Activated CD8-positive, alpha-beta memory T cell treated with anti-CD3 and anti-CD28 coated beads for 4 hours (primary cell): ENCODE results near the gene MTX2.

Experiments
- DNase-seq, 2 donors: peaks; one replicate each; pipeline ENCODE4 v3.0.0-alpha.2; 2020; ENCODE audit warnings: low read depth in 2 of 2

MTX2 gene

GRCh38 chr2:176269319-176270099 is at the start of gene MTX2:
Gene MTX2 (plus strand): TSS chr2:176269442. CDS start chr2:176269630, 188 bp downstream.
- peak; percentile 31 to 37 for DNase-seq

DNA sequence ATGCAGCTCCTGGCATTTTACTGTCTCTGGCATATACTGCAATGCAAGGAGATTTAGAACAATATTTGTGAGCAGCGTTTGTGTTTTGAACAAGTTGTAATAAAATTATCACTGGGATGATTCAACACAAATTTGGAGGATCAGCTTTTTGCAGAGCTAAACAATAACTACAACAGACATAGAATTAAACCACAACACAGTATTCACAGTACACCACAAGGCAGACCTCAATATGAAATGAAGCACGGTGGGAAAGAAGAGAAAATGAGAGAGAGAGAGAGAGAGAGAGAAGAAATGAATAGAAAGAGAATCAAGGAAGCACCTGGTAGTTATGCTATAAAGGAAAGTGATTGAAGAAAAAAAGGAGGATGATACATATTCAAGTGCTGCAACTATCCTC is 41.4 kb upstream of the MTX2 start:
- DNase-seq, result no peak

DNA sequence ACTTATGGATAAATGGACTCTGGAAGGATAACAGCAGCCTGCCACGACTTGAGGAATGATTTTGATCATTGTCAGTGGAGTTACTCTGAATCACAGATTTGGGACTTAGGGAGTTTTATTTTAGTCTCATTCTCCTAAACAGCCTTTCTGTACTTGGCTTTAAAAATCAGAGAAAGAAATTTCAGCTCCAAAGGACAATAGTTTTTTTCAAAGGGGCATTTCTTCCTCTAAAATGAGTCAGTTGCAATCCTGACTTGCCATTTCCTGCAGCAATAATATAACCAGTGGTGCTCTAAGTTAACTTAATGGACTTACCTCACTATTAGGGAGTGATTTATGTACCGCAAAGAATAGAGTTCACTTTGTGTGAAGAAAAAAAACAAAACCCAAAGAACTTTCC is 35.1 kb upstream of the MTX2 start:
- no peak for DNase-seq

DNA sequence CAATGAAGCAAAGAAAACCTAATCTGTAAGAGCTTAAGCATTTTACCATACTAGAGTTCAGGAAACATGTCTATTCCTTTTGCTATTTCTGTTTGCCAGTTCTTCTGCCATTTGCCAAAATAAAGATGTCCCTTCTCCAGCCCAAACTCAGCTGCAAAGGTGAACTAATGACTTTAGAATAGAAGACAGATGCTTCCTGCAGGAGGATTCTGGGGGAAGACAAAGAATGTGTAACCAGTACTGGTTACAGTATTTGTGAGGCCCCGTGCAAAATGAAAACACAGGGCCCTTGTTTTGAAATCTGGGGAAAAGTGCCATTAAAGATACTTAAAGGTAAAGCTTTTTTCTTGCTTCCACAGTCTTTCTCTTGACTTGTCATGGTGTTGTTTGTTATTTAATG is 34.3 kb upstream of the MTX2 start:
- DNase-seq, result no peak

DNA sequence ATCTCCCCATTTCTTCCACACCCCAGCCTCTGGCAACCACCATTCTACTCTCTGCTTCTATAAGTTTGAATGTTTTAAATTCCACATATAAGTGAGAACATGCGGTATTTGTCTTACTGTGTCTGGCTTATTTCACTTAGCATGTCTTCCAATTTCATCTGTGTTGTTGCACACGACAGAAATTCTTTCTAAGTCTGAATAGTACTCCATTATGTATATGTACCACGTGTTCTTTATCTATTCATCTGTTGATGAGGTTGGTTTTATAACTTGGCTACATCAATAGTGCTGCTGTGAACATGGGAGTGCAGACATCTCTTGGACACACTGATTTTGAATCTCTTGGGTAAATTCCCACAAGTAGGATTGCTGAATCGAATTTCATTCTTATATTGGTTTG is 31.8 kb upstream of the MTX2 start:
- no peak for DNase-seq

DNA sequence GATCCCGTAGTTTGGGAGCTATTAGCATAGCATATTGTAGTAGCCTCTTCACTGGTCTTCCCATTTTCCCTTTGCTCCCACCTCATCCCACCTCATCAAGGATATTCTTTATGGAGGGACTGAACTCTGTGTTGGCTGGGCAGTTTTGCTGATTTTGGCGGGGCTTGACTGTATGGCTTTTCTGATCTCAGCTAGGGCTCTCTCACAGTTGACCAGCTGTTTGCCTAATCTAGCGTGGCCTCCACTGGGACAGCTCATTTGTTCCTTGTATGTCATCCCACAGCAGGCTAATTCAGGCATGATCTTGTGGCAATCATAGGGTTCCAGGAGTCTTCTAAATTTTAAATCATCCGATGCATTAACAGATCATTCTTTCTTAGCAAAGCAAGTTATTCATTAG is 30.2 kb upstream of the MTX2 start:
- no peak for DNase-seq

DNA sequence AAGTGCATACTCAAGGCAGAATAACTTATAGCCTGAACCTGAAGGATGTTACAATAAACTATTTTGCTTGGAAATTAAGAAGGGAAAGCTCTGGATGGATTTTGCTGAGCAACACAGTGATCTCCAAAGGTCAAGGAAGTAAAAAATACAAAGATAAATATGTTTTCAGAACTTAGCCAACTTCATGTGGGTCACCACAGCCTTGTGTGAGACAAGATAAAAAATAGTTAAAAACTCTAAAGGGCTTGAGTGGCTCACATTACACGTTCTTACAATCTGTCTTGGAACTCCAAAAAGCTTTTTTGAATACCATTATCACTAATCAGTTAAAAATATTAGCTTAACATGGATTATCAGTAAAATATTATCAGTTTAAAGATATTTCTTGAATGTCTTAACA is 28.9 kb upstream of the MTX2 start:
- no peak for DNase-seq

DNA sequence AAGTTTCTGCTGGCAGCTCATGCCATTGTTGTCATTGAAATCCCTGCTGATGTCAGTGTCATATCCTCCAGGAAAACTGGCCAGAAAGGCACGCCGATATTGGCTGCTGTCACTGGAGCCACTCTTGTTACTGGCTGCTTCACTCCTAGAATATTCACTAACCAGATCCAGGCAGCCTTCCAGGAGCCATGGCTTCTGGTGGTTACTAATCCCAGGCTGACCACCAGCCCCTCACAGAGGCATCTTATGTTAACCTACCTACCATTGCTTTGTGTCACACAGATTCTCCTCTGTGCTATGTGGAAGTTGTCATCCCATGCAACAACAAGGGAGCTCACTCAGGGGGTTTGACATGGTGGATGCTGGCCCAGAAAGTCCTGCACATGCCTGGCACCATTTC is 27.0 kb upstream of the MTX2 start:
- no peak for DNase-seq

- no peak for DNase-seq
Observed at GRCh38 chr2:176246331-176246730, 22.9 kb upstream of the MTX2 start.

GRCh38 chr2:176247859-176248258 is 21.4 kb upstream of the MTX2 start:
- no peak for DNase-seq

DNA sequence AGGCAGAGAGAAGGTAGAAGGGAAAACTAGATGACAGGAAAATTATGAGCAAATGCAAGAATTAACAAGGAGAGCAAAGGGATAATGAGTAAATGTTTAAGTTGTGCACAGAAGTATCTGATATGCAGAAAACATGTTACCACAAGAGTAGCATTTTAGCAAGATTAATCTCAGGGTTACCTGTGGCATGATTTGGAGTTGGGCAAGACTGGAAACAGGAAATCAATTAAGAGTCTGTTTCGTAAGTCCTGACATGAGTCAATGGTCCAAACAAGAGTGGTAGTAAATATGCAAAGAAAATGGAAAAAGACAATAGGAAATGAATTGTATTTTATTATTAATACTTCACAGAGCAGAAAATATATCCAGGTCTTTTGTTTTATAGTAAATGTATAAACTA is 17.3 kb upstream of the MTX2 start:
- no peak for DNase-seq

DNA sequence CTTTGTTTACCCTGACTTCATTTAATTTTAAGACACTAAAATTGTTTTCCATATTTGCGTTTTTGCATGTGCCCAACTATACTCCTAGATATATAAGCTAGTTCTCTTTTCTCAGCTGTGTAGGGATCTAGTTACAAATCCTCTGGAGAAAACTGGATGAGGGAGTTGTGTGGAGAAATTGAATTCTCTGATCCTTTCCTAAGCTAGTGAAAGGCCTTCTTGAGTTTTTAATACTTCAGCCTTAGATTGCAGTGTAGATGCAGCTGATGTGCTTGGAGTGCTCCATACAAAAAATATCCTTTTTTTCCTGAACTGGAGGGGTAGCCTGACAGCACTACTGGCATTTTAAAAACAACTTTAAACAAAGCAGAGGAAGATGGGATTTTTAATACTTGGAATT is 8.6 kb upstream of the MTX2 start:
- DNase-seq, result no peak

- no peak for DNase-seq
Observed at GRCh38 chr2:176261136-176261535, 8.1 kb upstream of the MTX2 start.

- no peak for DNase-seq
Observed at GRCh38 chr2:176268976-176269318, 295 bp upstream of the MTX2 start.

DNA sequence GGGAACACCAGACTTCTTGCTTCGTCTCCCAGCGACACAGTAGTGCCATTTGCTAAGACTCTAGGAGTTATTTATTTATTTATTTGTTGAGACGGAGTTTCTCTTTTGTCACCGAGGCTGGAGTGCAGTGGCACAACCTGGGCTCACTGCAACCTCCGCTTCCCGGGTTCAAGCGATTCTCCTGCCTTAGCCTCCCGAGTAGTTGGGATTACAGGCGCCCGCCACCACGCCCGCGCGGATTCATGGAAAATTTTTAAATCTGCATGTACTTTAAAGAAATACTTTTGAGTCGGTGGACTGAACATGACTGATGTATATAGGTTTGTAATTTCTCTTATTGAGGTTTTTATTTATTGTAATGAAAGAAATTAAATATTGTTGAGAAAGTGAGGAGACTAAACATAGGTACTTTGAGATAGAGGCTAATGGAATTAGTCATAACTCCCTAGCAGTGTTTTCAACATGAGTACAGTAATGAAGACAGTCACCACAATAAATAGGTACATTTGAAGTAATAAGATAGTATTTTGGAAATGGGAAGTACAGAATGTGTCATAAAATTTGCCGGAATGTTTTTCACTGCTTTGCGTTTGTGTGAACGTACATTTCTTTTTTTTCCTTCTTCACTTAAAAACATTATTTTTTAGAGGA is 983 bp downstream of the MTX2 start:
- no peak for DNase-seq

GRCh38 chr2:176272870-176273459 is 3.7 kb downstream of the MTX2 start:
- no peak for DNase-seq

DNA sequence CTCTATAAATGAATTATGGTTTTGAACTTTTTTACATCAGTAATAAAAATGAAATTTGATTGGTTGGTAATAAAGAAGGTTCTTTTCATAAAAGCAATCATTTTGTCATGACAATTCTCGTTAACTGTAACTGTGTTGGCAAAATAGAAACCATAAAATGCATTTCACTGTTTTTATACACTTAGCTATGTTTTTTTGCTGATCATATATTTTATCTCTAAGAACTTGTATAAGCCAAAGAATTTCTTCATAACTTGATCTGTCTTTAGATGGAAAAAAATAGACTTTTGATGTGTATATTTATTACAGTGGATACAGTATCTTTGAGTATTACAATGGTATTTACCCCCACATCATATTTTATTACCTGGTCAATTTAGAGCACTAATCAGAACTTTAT is 9.7 kb downstream of the MTX2 start:
- no peak for DNase-seq

GRCh38 chr2:176280156-176280555 is 10.9 kb downstream of the MTX2 start:
- no peak for DNase-seq

GRCh38 chr2:176280867-176281658 is 11.8 kb downstream of the MTX2 start:
- DNase-seq, result no peak

GRCh38 chr2:176283291-176284068 is 14.2 kb downstream of the MTX2 start:
- DNase-seq, result no peak

GRCh38 chr2:176284461-176285049 is 15.3 kb downstream of the MTX2 start:
- no peak for DNase-seq
